ENCODE data around the gene RHEBL1.

Gene RHEBL1

DNA sequence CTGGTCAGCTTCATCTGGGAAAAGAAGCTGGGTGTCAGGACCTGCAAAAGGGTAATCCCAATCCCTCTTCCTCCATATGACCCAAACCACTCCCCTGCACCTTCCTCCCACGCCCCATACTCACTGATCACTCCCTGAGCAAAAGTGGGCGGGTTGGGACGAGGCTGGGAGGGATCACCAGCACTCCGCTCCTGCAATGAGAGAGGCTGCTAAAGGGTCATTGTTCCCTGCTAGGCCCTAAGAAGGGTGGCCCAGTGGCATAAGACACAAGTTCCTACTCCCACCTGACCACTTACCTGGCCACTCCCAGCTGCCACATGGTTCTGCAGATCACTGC, 35.5 kb downstream of the RHEBL1 start:
- H3K27ac ChIP-seq, result no peak overlapping the region
- no peak for TF ChIP-seq CTCF (IDR thresholded peaks at IDR 0.05)
- no peak for DNase-seq (ENCODE audit: low spot score)
- no peak overlapping the region for H3K4me3 ChIP-seq

- DNase-seq (ENCODE audit: low spot score), result no peak
- Histone ChIP-seq H3K4me3 (no peak overlapping the region), H3K27ac (no peak overlapping the region)
- TF ChIP-seq CTCF (IDR thresholded peaks at IDR 0.05), result no peak
Observed at GRCh38 chr12:49033611-49034285, 36.0 kb downstream of the RHEBL1 start.

DNA sequence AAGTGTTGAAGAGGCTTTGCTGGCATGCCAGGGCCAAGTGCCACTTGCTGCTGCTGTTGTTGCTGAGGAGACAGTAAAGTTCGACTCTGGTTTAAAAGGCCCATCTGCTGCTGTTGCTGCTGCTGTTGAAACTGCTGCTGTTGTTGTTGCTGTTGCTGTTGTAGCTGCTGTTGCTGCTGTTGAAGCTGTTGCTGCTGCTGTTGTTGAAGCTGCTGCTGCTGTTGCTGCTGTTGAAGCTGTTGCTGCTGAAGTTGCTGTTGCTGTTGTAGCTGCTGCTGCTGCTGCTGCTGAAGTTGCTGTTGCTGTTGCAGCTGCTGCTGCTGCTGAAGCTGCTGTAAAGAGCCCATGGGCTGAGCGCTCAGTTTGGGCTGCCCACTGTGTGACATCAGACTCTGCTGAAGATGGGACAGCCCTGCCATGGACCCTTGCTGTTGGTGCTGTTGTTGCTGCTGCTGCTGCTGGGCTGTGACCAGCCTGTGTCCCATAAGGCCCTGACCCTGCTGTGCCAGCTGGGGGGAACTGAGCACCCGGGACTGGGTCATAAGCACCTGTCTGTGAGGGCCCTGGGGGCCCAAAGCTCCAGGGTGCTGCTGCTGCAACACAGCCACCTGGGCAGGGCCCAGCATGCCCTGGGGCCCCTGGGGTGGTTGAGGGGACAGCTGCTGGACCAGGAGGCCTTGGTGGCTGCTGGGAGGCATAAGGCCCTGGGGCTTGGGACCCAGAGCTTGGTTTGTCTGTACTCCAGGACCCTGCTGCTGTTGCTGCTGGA, 36.9 kb downstream of the RHEBL1 start:
- H3K27ac ChIP-seq, result no peak overlapping the region

DNA sequence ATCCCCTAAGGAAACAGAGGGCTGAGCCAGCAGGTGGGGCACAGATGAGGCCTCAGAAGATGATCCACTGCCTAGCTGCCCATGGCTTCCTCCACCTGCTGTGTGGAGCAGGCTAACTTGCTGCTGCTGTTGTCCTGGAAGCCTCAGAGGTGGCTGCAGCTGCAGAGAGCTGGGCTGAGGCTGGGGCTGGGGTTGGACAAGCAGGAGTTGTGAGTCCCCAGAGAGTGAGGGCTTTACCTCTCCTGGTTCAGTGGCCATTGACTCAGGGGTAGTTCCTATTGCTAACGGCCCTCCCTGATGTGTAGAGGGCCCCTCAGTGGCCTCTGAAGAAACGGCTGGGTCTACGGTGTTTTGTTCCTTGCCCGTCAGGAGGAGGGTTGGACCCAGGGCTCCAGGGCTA, 37.5 kb downstream of the RHEBL1 start:
- TF ChIP-seq CTCF (IDR thresholded peaks at IDR 0.05), result no peak
- H3K4me3 ChIP-seq, result no peak overlapping the region
- no peak overlapping the region for H3K27ac ChIP-seq
- no peak for DNase-seq (ENCODE audit: low spot score)

More for the DNA sequence above, 36.9 kb downstream of the RHEBL1 start:
- no peak overlapping the region for H3K4me3 ChIP-seq
- no peak for DNase-seq (ENCODE audit: low spot score)
- TF ChIP-seq CTCF (IDR thresholded peaks at IDR 0.05), result no peak

- Histone ChIP-seq H3K27ac (no peak overlapping the region), H3K4me3 (no peak overlapping the region)
- DNase-seq (ENCODE audit: low spot score), result peak; percentile 60
- no peak for TF ChIP-seq CTCF (IDR thresholded peaks at IDR 0.05)
Observed at GRCh38 chr12:49031573-49032161, 38.1 kb downstream of the RHEBL1 start.

GRCh38 chr12:49030714-49031572, 38.8 kb downstream of the RHEBL1 start:
- no peak overlapping the region for H3K27ac ChIP-seq
- DNase-seq (ENCODE audit: low spot score), result peak; percentile 72
- no peak overlapping the region for H3K4me3 ChIP-seq
- TF ChIP-seq CTCF (IDR thresholded peaks at IDR 0.05), result no peak
